ENCODE measurements around the gene GJC2.

DNA sequence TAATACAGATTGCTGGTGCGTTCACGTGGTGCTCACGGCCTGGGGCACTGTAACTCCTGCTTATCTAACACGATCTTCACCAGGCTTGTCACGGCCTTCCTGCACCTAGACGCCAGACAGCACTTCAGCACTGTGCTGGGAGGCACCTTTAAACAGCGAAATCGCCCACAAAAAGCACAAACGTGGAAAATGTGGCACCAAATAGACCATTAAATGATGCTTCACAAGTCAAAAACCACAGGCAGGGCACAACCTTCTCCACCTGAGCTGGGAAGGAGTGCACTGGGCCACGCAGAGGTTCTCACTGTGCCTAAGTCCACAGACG is 35.9 kb downstream of the GJC2 start:
- TF ChIP-seq, protein P1, sequence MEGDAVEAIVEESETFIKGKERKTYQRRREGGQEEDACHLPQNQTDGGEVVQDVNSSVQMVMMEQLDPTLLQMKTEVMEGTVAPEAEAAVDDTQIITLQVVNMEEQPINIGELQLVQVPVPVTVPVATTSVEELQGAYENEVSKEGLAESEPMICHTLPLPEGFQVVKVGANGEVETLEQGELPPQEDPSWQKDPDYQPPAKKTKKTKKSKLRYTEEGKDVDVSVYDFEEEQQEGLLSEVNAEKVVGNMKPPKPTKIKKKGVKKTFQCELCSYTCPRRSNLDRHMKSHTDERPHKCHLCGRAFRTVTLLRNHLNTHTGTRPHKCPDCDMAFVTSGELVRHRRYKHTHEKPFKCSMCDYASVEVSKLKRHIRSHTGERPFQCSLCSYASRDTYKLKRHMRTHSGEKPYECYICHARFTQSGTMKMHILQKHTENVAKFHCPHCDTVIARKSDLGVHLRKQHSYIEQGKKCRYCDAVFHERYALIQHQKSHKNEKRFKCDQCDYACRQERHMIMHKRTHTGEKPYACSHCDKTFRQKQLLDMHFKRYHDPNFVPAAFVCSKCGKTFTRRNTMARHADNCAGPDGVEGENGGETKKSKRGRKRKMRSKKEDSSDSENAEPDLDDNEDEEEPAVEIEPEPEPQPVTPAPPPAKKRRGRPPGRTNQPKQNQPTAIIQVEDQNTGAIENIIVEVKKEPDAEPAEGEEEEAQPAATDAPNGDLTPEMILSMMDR (IDR thresholded peaks at IDR 0.05; ENCODE audit: borderline replicate concordance, extremely low read depth, low read length, poor library complexity, severe bottlenecking) = no peak
- no peak for TF ChIP-seq EZH2 (IDR thresholded peaks at IDR 0.05; ENCODE audit: borderline replicate concordance, low read depth, low read length, severe bottlenecking)

All from DND-41 (cell line).